ENCODE data around the gene LCN1. TPM values are rescaled to one million over a fixed set of nuclear protein-coding genes. Genes with fewer than 3 reads are reported as not detected.
"Not testable (repeated sequence)": the region's sequence is repeated elsewhere in the genome, so short reads cannot be mapped to it uniquely, and the experiment has no call there.

LCN1 gene
- polyA plus RNA-seq, 3 donors = not detected

- H4K20me1 ChIP-seq (ENCODE audit: insufficient read depth, low read length) = no peaks in the 10 kb centered on the region
- no peak for TF ChIP-seq CTCF (IDR thresholded peaks at IDR 0.05)
- Mint-ChIP-seq H3K9me3 (peaks cover 0 to 7% (median 3%) of the 10 kb centered on the region in 7 donors), H3K36me3 (no peaks in the 10 kb centered on the region), H3K4me1 (no peaks in the 10 kb centered on the region), H3K27me3 (ENCODE audit: low read depth in 3 of 3) (peaks cover 1 to 2% (median 2%) of the 10 kb centered on the region in 3 donors), H3K4me3 (no peak overlapping the region), H3K27ac (no peak overlapping the region)
- no peaks in the 10 kb centered on the region for H3K36me3 ChIP-seq (replicated peaks in 1 of 2; ENCODE audit: control insufficient read depth in 1 of 2, insufficient read depth in 2 of 2, low read length in 2 of 2)
- DNase-seq = no peak
- no peaks in the 10 kb centered on the region for H3K4me1 ChIP-seq (ENCODE audit: control insufficient read depth in 1 of 2, insufficient read depth in 2 of 2, low read length in 2 of 2)
- H3K27ac ChIP-seq (ENCODE audit: low read depth in 1 of 2, low read length in 2 of 2) = no peak overlapping the region
- H3K4me2 ChIP-seq (replicated peaks; ENCODE audit: extremely low read depth, low read length, poor library complexity, severe bottlenecking) = no peak overlapping the region
- H3K9me3 ChIP-seq (replicated peaks in 1 of 2; ENCODE audit: control insufficient read depth in 1 of 2, insufficient read depth in 1 of 2, low read length in 2 of 2) = peaks cover 0 to 6% of the 10 kb centered on the region in 2 donors
- no peaks in the 10 kb centered on the region for H3K27me3 ChIP-seq (ENCODE audit: control insufficient read depth in 2 of 2, insufficient read depth in 2 of 2, low read length in 2 of 2)
- intact Hi-C loops (cut with micrococcal nuclease) = no loop called here
- H3K9ac ChIP-seq (ENCODE audit: insufficient read depth, low read length, poor library complexity, severe bottlenecking) = no peak overlapping the region
- H3K4me3 ChIP-seq (replicated peaks in 1 of 3; ENCODE audit: low read depth in 2 of 3, low read length in 3 of 3) = no peak overlapping the region
- no peak overlapping the region for H2AFZ ChIP-seq (ENCODE audit: insufficient read depth, low read depth, low read length, poor library complexity, severe bottlenecking)
- WGBS (ENCODE audit: insufficient coverage) = 86% methylated on average over 25 of the region's 28 CpGs
- H3K79me2 ChIP-seq (ENCODE audit: insufficient read depth, low read length) = no peaks in the 10 kb centered on the region
Measured at GRCh38 chr9:135547756-135548736, 26.8 kb downstream of the LCN1 start.

- H3K9ac ChIP-seq (ENCODE audit: insufficient read depth, low read length, poor library complexity, severe bottlenecking); H3K79me2 ChIP-seq (ENCODE audit: insufficient read depth, low read length); H4K20me1 ChIP-seq (ENCODE audit: insufficient read depth, low read length); H2AFZ ChIP-seq (ENCODE audit: insufficient read depth, low read depth, low read length, poor library complexity, severe bottlenecking); H3K9me3 ChIP-seq (replicated peaks in 1 of 2; ENCODE audit: control insufficient read depth in 1 of 2, insufficient read depth in 1 of 2, low read length in 2 of 2); H3K4me1 Mint-ChIP-seq; DNase-seq; H3K4me2 ChIP-seq (replicated peaks; ENCODE audit: extremely low read depth, low read length, poor library complexity, severe bottlenecking); H3K9me3 Mint-ChIP-seq; intact Hi-C loops (cut with micrococcal nuclease); H3K27me3 ChIP-seq (ENCODE audit: control insufficient read depth in 2 of 2, insufficient read depth in 2 of 2, low read length in 2 of 2); H3K4me3 Mint-ChIP-seq; H3K36me3 ChIP-seq (replicated peaks in 1 of 2; ENCODE audit: control insufficient read depth in 1 of 2, insufficient read depth in 2 of 2, low read length in 2 of 2); H3K36me3 Mint-ChIP-seq; H3K4me3 ChIP-seq (replicated peaks in 1 of 3; ENCODE audit: low read depth in 2 of 3, low read length in 3 of 3); H3K27ac Mint-ChIP-seq; H3K4me1 ChIP-seq (ENCODE audit: control insufficient read depth in 1 of 2, insufficient read depth in 2 of 2, low read length in 2 of 2); H3K27ac ChIP-seq (ENCODE audit: low read depth in 1 of 2, low read length in 2 of 2); H3K27me3 Mint-ChIP-seq (ENCODE audit: low read depth in 3 of 3): not testable (repeated sequence)
- 89% methylated on average over 25 of the region's 28 CpGs for whole genome bisulfite sequencing (ENCODE audit: insufficient coverage)
Measured at GRCh38 chr9:135549478-135550343, 28.5 kb downstream of the LCN1 start.

All from CD14-positive monocyte (primary cell).